ENCODE measurements around the gene PSTPIP1. TPM values are rescaled to one million over a fixed set of nuclear protein-coding genes. Genes with fewer than 3 reads are reported as not detected.

PSTPIP1 gene
- total and polyA plus RNA-seq, 2 of the 13 experiments (the other 11 are each of a cell fraction or from before 2014, with no cell fraction given): 4.4 to 8.7 TPM

- no peaks in the 10 kb centered on the region for H3K79me2 ChIP-seq (ENCODE audit: insufficient read depth, low read length)
- no peaks in the 10 kb centered on the region for H3K9me3 ChIP-seq (ENCODE audit: low read length)
- peaks cover 8 to 42% of the 10 kb centered on the region in 2 experiments; a peak in 4 of 5 replicates for H3K27me3 ChIP-seq (ENCODE audit: control insufficient read depth in 1 of 2, insufficient read depth in 2 of 2, low read length in 2 of 2)
- ChIA-PET CTCF (ENCODE audit: low intra/inter-chr PET ratio, low total read pairs) (interaction anchor here (1.1 to 1.2 kb wide), 2 partner anchors 472 to 519 kb away, joined by 4 to 8 read pairs; no protein-coding TSS in a partner anchor), POLR2A (no interaction called here)
- ATAC-seq (peak; percentile 68), DNase-seq (ENCODE audit: low spot score) (peak; percentile 21), FAIRE-seq (no peak)
- no peak overlapping the region for H3K9ac ChIP-seq (ENCODE audit: insufficient read depth, low read depth, low read length)
- H3K27ac ChIP-seq (ENCODE audit: extremely low read length, insufficient read depth, low read length): no peak overlapping the region
- 19% methylated on average over 15 of the region's 17 CpGs for WGBS (ENCODE audit: low lambda C conversion rate)
- no peaks in the 10 kb centered on the region for H4K20me1 ChIP-seq (ENCODE audit: insufficient read depth, low read length)
- no TSS peak for BruUV-seq (replicated peaks)
- in situ Hi-C loops (cut with HindIII; ENCODE audit: extremely low pct_ligation_motif_present, low pct_unique_long_range_greater_than_20kb) (no loop called here), intact Hi-C loops (cut with micrococcal nuclease; ENCODE audit: unreplicated experiment) (no loop called here)
- no peak overlapping the region for H3K4me2 ChIP-seq (ENCODE audit: low read depth, low read length)
- no peak overlapping the region for H2AFZ ChIP-seq (ENCODE audit: low read length)
- no peaks in the 10 kb centered on the region for H3K36me3 ChIP-seq (replicated peaks in 1 of 2; ENCODE audit: control insufficient read depth in 1 of 2, insufficient read depth in 2 of 2, low read length in 2 of 2)
- no peak overlapping the region for H3K4me3 ChIP-seq (replicated peaks in 1 of 3; ENCODE audit: insufficient read depth in 1 of 3, low read depth in 2 of 3, low read length in 3 of 3)
- H3K4me1 ChIP-seq (ENCODE audit: insufficient read depth, low read length): peaks cover 6% of the 10 kb centered on the region
- TF ChIP-seq ZNF205 (CRISPR knock-in tag; IDR thresholded peaks at IDR 0.05) (no peak), RXRB (CRISPR knock-in tag; IDR thresholded peaks at IDR 0.05; ENCODE audit: borderline replicate concordance) (no peak), ZNF407 (CRISPR knock-in tag; IDR thresholded peaks at IDR 0.05; ENCODE audit: not compliant biosample characterization) (no peak), NFE2L1 (CRISPR knock-in tag; IDR thresholded peaks at IDR 0.05; ENCODE audit: borderline replicate concordance) (no peak), FOXC1 (CRISPR knock-in tag; IDR thresholded peaks at IDR 0.05; ENCODE audit: borderline replicate concordance) (no peak), ZNF329 (CRISPR knock-in tag; IDR thresholded peaks at IDR 0.05; ENCODE audit: low read depth) (no peak), ONECUT2 (CRISPR knock-in tag; IDR thresholded peaks at IDR 0.05) (no peak), EEA1 (CRISPR knock-in tag; IDR thresholded peaks at IDR 0.05; ENCODE audit: borderline replicate concordance) (no peak), XRCC5 (optimal IDR thresholded peaks at IDR 0.05; ENCODE audit: low read length) (peak; percentile 57), CREB1 (IDR thresholded peaks at IDR 0.05) (no peak), CREB1 (CRISPR knock-in tag; IDR thresholded peaks at IDR 0.05) (no peak)
- TF ChIP-seq, protein P1, sequence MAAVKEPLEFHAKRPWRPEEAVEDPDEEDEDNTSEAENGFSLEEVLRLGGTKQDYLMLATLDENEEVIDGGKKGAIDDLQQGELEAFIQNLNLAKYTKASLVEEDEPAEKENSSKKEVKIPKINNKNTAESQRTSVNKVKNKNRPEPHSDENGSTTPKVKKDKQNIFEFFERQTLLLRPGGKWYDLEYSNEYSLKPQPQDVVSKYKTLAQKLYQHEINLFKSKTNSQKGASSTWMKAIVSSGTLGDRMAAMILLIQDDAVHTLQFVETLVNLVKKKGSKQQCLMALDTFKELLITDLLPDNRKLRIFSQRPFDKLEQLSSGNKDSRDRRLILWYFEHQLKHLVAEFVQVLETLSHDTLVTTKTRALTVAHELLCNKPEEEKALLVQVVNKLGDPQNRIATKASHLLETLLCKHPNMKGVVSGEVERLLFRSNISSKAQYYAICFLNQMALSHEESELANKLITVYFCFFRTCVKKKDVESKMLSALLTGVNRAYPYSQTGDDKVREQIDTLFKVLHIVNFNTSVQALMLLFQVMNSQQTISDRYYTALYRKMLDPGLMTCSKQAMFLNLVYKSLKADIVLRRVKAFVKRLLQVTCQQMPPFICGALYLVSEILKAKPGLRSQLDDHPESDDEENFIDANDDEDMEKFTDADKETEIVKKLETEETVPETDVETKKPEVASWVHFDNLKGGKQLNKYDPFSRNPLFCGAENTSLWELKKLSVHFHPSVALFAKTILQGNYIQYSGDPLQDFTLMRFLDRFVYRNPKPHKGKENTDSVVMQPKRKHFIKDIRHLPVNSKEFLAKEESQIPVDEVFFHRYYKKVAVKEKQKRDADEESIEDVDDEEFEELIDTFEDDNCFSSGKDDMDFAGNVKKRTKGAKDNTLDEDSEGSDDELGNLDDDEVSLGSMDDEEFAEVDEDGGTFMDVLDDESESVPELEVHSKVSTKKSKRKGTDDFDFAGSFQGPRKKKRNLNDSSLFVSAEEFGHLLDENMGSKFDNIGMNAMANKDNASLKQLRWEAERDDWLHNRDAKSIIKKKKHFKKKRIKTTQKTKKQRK (IDR thresholded peaks at IDR 0.05; ENCODE audit: low read length): no peak
Measured at GRCh38 chr15:77024273-77025082, 29.6 kb downstream of the PSTPIP1 start.

Data from HepG2 (cell line).